Mesendoderm (in vitro differentiated cells): ENCODE data around the gene GRIK2.
A peak's percentile ranks its signal among the peaks of the same experiment; 100 is the strongest.

ENCODE experiments used
- DNase-seq: peaks from one replicate; pipeline ENCODE4 v3.0.0; 2013
- H2AK5ac ChIP-seq: 2 replicates; pipeline ENCODE4 v1.6.1; 2013; ENCODE audit warnings: low read length, inconsistent platforms
- H2BK120ac ChIP-seq: 2 replicates; pipeline ENCODE4 v1.6.1; 2013; ENCODE audit warnings: low read depth, mild to moderate bottlenecking, low read length, moderate library complexity, mixed read lengths
- H2BK15ac ChIP-seq: replicated peaks from 2 replicates; pipeline ENCODE4 v1.6.1; 2013; ENCODE audit warnings: low read depth, mild to moderate bottlenecking, moderate library complexity
- H2BK5ac ChIP-seq: 2 replicates; pipeline ENCODE4 v1.6.1; 2013; ENCODE audit warnings: low read length, inconsistent platforms
- H3K18ac ChIP-seq: 2 replicates; pipeline ENCODE4 v1.6.1; 2013; ENCODE audit warnings: mild to moderate bottlenecking, low read length, mixed read lengths
- H3K23ac ChIP-seq: one replicate; pipeline ENCODE4 v1.6.1; 2013; ENCODE audit warnings: low read length
- H3K27ac ChIP-seq: 2 replicates; pipeline ENCODE4 v1.5.1; 2013; ENCODE audit warnings: low read depth, mild to moderate bottlenecking, inconsistent platforms, low read length, moderate library complexity
- H3K27me3 ChIP-seq: 2 replicates; pipeline ENCODE4 v1.6.1; 2013; ENCODE audit warnings: low read length, control low read depth, mild to moderate bottlenecking, inconsistent platforms; ENCODE audit not compliant: insufficient read depth, poor library complexity
- H3K36me3 ChIP-seq: 2 replicates; pipeline ENCODE4 v1.6.1; 2013; ENCODE audit warnings: low read length, inconsistent platforms; ENCODE audit not compliant: control insufficient read depth, insufficient read depth
- H3K4ac ChIP-seq: one replicate; pipeline ENCODE4 v1.6.1; 2013; ENCODE audit warnings: low read depth, mild to moderate bottlenecking, low read length, moderate library complexity
- H3K4me1 ChIP-seq: 2 replicates; pipeline ENCODE4 v1.6.1; 2013; ENCODE audit warnings: low read depth, low read length, inconsistent platforms; ENCODE audit not compliant: control insufficient read depth
- H3K4me2 ChIP-seq: 2 replicates; pipeline ENCODE4 v1.6.1; 2013; ENCODE audit warnings: low read length
- H3K4me3 ChIP-seq: 2 replicates; pipeline ENCODE4 v1.5.1; 2013; ENCODE audit warnings: mild to moderate bottlenecking, low read length
- H3K56ac ChIP-seq: one replicate; pipeline ENCODE4 v1.6.1; 2013; ENCODE audit warnings: low read length
- H3K79me1 ChIP-seq: 2 replicates; pipeline ENCODE4 v1.6.1; 2013; ENCODE audit warnings: low read length, inconsistent platforms
- H3K79me2 ChIP-seq: 2 replicates; pipeline ENCODE4 v1.6.1; 2013; ENCODE audit warnings: mild to moderate bottlenecking, low read length; ENCODE audit not compliant: control insufficient read depth, insufficient read depth
- H3K9ac ChIP-seq: 2 replicates; pipeline ENCODE4 v1.6.1; 2013; ENCODE audit warnings: low read length, inconsistent platforms
- H4K5ac ChIP-seq: one replicate; pipeline ENCODE4 v1.6.1; 2013; ENCODE audit warnings: low read length
- H4K8ac ChIP-seq: one replicate; pipeline ENCODE4 v1.6.1; 2013; ENCODE audit warnings: low read depth, mild to moderate bottlenecking, control low read depth, low read length, moderate library complexity
- WGBS: extraction: QIAGEN DNeasy Blood & Tissue Kit; methylation state at CpG from one replicate; pipeline ENCODE4 v1.1.7; 2013; ENCODE audit warnings: low lambda C conversion rate, missing lambda C conversion rate; ENCODE audit not compliant: insufficient coverage; ENCODE audit errors: extremely low coverage; 5-methylcytosine and 5-hydroxymethylcytosine counted together

Gene GRIK2

DNA sequence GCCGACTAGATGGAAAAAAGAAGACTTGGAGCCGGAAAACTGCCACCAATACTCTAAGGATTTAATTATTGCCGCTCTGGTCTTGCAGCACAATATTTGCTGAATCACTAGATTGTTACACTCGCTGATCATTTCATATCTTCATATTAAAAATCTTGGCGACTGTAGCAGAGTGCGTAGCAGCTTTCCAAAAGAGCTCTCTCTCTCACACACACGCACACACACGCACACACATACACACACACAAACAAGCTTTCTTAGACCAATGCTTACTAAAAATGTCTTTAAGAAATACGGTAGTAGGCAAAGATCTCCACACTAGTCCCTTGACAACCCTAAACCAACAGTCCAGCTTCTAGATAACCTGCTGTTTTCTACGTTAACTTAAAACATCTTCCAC lies 7.7 kb downstream of the GRIK2 start:
- WGBS, result no CpG with 5 or more reads among the region's 10 CpGs
- no peak overlapping the region for H3K18ac ChIP-seq
- H3K27me3 ChIP-seq, result peaks cover 9% of the 10 kb centered on the region

DNA sequence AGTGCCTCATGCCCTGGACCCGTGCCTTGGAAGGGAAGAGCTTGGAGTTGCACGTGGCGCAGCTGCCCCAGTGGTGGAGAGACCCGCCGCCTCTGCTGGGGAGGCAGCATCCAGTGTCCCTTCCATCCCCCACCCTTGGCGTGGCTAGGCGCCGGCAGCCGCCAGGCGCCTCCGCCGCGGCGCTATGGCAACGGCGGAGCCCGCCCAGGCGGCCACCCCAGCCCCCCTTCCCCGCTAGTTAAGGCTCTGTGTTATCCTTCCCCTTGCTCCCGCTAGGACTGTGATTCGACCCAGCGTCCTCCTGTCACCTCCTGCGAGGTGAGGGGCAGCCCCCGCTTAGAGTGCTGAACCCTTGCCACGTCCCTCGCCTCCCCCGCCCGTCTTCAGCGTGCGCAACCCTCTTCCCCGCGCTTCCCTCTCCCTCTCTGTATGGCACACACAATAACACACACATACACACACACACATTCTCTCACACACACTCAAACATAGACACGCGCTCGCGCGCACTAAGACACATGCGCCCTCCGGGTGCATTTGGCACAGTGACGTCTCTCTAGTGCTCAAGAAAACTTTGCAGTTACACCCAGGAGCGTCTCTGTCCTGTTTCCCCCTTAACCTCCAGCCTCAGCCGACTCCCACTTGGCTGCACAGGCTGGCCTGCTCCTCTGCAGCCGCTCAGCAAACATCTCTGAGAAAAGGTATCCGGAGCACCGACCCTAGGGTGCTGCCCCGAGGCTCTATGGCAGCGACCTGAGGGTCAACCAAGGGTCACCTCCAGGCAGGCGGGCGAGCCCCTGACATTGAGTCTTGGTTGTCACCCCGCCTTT lies 8.5 kb downstream of the GRIK2 start:
- no peaks in the 10 kb centered on the region for H3K79me1 ChIP-seq
- peak overlapping the region; percentile 66 for H3K4me2 ChIP-seq
- H2BK5ac ChIP-seq, result no peak overlapping the region
- no peak overlapping the region for H3K4ac ChIP-seq
- H3K9ac ChIP-seq, result peak overlapping the region; percentile 28
- no peak overlapping the region for H2BK15ac ChIP-seq
- no peak overlapping the region for H3K4me3 ChIP-seq
- DNase-seq, result peak; percentile 83
- H3K79me2 ChIP-seq, result no peaks in the 10 kb centered on the region
- peak overlapping the region; percentile 25 for H3K56ac ChIP-seq
- H3K4me1 ChIP-seq, result peaks cover 5% of the 10 kb centered on the region
- no peak overlapping the region for H2AK5ac ChIP-seq
- H3K27me3 ChIP-seq, result peaks cover 9% of the 10 kb centered on the region
- H3K27ac ChIP-seq, result no peak overlapping the region
- no peaks in the 10 kb centered on the region for H3K36me3 ChIP-seq
- H4K8ac ChIP-seq, result no peak overlapping the region
- H4K5ac ChIP-seq, result no peak overlapping the region
- no peak overlapping the region for H3K18ac ChIP-seq
- no peak overlapping the region for H2BK120ac ChIP-seq
- H3K23ac ChIP-seq, result no peak overlapping the region
- WGBS, result no CpG with 5 or more reads among the region's 50 CpGs

More for the DNA sequence above, 7.7 kb downstream of the GRIK2 start:
- no peak overlapping the region for H3K23ac ChIP-seq
- no peak overlapping the region for H2BK15ac ChIP-seq
- H3K4me3 ChIP-seq, result no peak overlapping the region
- H2AK5ac ChIP-seq, result no peak overlapping the region
- H4K5ac ChIP-seq, result no peak overlapping the region
- no peak overlapping the region for H4K8ac ChIP-seq
- H3K56ac ChIP-seq, result no peak overlapping the region
- no peaks in the 10 kb centered on the region for H3K79me1 ChIP-seq
- no peak overlapping the region for H3K4ac ChIP-seq
- DNase-seq, result no peak
- no peaks in the 10 kb centered on the region for H3K36me3 ChIP-seq
- peaks cover 5% of the 10 kb centered on the region for H3K4me1 ChIP-seq
- no peak overlapping the region for H2BK120ac ChIP-seq
- no peak overlapping the region for H3K9ac ChIP-seq
- H3K27ac ChIP-seq, result no peak overlapping the region
- no peaks in the 10 kb centered on the region for H3K79me2 ChIP-seq
- no peak overlapping the region for H3K4me2 ChIP-seq
- no peak overlapping the region for H2BK5ac ChIP-seq

DNA sequence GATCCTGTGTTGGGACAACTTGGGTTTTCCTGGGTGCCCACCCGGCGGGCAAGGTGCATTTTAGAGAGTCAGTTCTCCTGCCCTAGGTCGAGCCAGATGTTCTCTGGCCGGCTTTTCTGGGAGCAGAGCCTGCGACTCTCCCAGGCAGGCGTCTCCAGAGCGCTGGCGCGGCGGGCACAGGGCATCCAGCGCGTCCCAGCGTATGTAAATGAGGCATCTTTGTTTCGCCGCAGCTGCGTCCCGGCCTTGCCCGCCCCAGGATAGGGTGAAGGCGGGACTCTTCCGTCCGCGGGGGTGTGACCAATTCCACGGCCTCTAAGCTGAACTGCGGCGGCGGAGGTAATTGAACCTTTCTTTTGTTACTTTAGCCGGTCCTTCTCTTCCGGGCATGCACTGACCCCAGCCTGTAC lies 9.1 kb downstream of the GRIK2 start:
- WGBS, result no CpG with 5 or more reads among the region's 28 CpGs
- Histone ChIP-seq H3K4me1 (peaks cover 5% of the 10 kb centered on the region), H3K36me3 (no peaks in the 10 kb centered on the region), H2AK5ac (no peak overlapping the region), H3K4me3 (no peak overlapping the region), H2BK15ac (no peak overlapping the region), H4K8ac (no peak overlapping the region), H3K23ac (no peak overlapping the region), H3K56ac (peak overlapping the region; percentile 43), H3K4ac (no peak overlapping the region), H3K79me2 (no peaks in the 10 kb centered on the region), H2BK120ac (no peak overlapping the region), H2BK5ac (no peak overlapping the region), H3K9ac (peak overlapping the region; percentile 1), H3K27me3 (peaks cover 9% of the 10 kb centered on the region), H4K5ac (no peak overlapping the region), H3K4me2 (peak overlapping the region; percentile 66), H3K18ac (no peak overlapping the region), H3K27ac (no peak overlapping the region), H3K79me1 (no peaks in the 10 kb centered on the region)
- DNase-seq, result peak; percentile 47

DNA sequence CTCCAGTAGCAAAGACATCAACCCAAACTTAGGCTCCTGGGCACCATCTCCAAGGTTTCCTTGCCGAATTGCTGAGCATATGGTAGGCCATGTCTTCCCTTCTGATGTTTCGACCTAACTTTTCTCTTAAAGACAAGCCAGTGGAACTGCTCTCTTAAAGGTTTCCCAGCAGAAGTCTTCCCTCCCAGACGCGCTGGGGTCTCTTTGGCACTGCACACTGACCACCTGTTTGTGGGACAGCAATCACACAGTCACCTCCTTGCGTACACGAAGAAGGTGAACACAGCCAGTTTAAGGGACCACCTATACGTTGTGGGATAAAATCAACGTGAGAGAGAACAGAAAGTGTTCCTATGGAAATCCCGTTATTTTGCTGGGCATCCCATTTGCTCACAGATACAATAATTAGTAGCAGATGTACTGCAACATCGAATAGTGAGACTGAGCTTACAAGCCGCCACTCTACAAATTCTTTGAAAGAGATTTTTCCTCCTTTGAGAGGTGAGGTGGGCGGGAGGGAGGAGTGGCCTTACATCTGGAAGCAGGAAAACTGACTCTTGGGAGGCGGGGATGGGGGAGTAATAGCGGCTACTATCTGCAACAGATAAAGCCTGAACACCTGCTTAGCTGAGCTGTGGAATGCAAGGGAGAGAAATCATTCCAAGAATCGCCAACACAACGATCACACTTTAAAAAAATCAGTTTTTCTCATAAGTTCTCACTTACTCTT lies 9.9 kb downstream of the GRIK2 start:
- Histone ChIP-seq H3K4me3 (no peak overlapping the region), H3K23ac (no peak overlapping the region), H2BK5ac (no peak overlapping the region), H2AK5ac (no peak overlapping the region), H3K36me3 (no peaks in the 10 kb centered on the region), H4K8ac (no peak overlapping the region), H3K4me2 (peak overlapping the region; percentile 5), H3K4ac (no peak overlapping the region), H3K79me1 (no peaks in the 10 kb centered on the region), H3K4me1 (peaks cover 5% of the 10 kb centered on the region), H2BK120ac (no peak overlapping the region), H3K18ac (no peak overlapping the region), H3K27ac (no peak overlapping the region), H3K79me2 (no peaks in the 10 kb centered on the region), H2BK15ac (no peak overlapping the region), H3K27me3 (peaks cover 9% of the 10 kb centered on the region), H3K56ac (no peak overlapping the region), H3K9ac (peak overlapping the region; percentile 2), H4K5ac (no peak overlapping the region)
- WGBS, result no CpG with 5 or more reads among the region's 16 CpGs
- peak; percentile 83 for DNase-seq

DNA sequence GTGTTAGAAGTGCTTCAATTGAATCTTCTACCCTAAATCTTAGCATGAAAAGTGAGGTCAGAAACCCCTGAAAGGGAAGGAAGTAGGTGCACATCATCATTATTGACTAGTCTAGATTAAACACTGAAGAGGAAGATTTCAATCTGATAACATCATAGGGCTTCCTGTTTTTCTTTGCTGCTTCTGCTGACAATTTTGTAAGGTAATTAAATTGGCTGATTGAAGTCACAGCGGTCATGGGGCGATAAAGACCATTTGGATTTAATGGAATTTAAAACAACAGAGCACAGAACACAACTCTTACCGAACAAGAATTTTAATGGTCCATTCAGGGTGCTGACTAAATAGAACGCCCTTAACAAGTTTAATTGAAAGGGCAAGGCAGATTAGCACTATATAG lies 11.3 kb downstream of the GRIK2 start:
- Histone ChIP-seq H3K18ac (no peak overlapping the region), H3K27ac (no peak overlapping the region), H3K23ac (no peak overlapping the region), H3K56ac (no peak overlapping the region), H2BK120ac (no peak overlapping the region), H3K4me2 (no peak overlapping the region), H3K4me1 (peaks cover 5% of the 10 kb centered on the region), H2AK5ac (no peak overlapping the region), H3K4me3 (no peak overlapping the region), H4K8ac (no peak overlapping the region), H3K9ac (no peak overlapping the region), H3K79me2 (no peaks in the 10 kb centered on the region), H3K36me3 (no peaks in the 10 kb centered on the region), H2BK15ac (no peak overlapping the region), H3K27me3 (peaks cover 9% of the 10 kb centered on the region), H3K4ac (no peak overlapping the region), H3K79me1 (no peaks in the 10 kb centered on the region), H4K5ac (no peak overlapping the region), H2BK5ac (no peak overlapping the region)
- DNase-seq, result peak; percentile 22
- WGBS, result no CpG with 5 or more reads among the region's 4 CpGs
